HepG2 (cell line): ENCODE data around the gene DNAAF3. TPM values are rescaled to one million over a fixed set of nuclear protein-coding genes. Genes with fewer than 3 reads are reported as not detected.

Experiments used
- ARNT ChIP-seq: fragments of 450-650 bp; IDR thresholded peaks from 2 replicates; pipeline ENCODE4 v1.6.1; 2017
- DMAP1 ChIP-seq: IDR thresholded peaks from 2 replicates; pipeline ENCODE4 v1.6.1; 2016
- FIP1L1 ChIP-seq: fragments of 200-400 bp; formaldehyde crosslinking; IDR thresholded peaks from 2 replicates; pipeline ENCODE4 v1.6.1; 2018; ENCODE audit warnings: low read depth, mild to moderate bottlenecking, low read length, moderate library complexity, borderline replicate concordance; ENCODE audit not compliant: insufficient read depth
- GATAD1 ChIP-seq: IDR thresholded peaks from 2 replicates; pipeline ENCODE4 v1.6.1; 2016; ENCODE audit warnings: missing genetic modification reagents, missing compliant biosample characterization
- HNF4G ChIP-seq, 2 experiments: sonication (generic) in 1 of 2; formaldehyde crosslinking in 1 of 2; IDR thresholded peaks; 2 replicates each; pipeline versions ENCODE4 v1.4.0 to v1.6.1; 2011 to 2020; ENCODE audit warnings: borderline replicate concordance in 2 of 2, low read depth in 2 of 2, mild to moderate bottlenecking in 2 of 2, low read length in 1 of 2, missing genetic modification reagents in 1 of 2, moderate library complexity in 1 of 2
- HOXA9 ChIP-seq: sonication (generic); formaldehyde crosslinking; IDR thresholded peaks from 2 replicates; pipeline ENCODE4 v1.8.1; 2022; ENCODE audit warnings: missing genetic modification reagents, mild to moderate bottlenecking, moderate library complexity, borderline replicate concordance
- MAF1 ChIP-seq: sonication (generic); formaldehyde crosslinking; IDR thresholded peaks from 2 replicates; pipeline ENCODE4 v1.5.0; 2020; ENCODE audit warnings: missing genetic modification reagents, borderline replicate concordance
- MTA3 ChIP-seq: sonication (generic); formaldehyde crosslinking; IDR thresholded peaks from 2 replicates; pipeline ENCODE4 v1.4.0; 2020; ENCODE audit warnings: missing genetic modification reagents
- NPAS2 ChIP-seq: sonication (generic); formaldehyde crosslinking; IDR thresholded peaks from 2 replicates; pipeline ENCODE4 v1.8.0; 2022; ENCODE audit warnings: mild to moderate bottlenecking, missing genetic modification reagents, borderline replicate concordance
- POLR2A ChIP-seq, 2 experiments: IDR thresholded peaks; 2 replicates each; pipeline ENCODE4 v1.6.1; 2011; ENCODE audit warnings: low read depth in 2 of 2, low read length in 2 of 2, mild to moderate bottlenecking in 1 of 2, moderate library complexity in 1 of 2; ENCODE audit not compliant: insufficient read depth in 1 of 2
- REXO4 ChIP-seq: sonication (generic); formaldehyde crosslinking; IDR thresholded peaks from 2 replicates; pipeline ENCODE4 v1.8.0; 2022; ENCODE audit warnings: missing genetic modification reagents, mild to moderate bottlenecking, borderline replicate concordance
- SMYD3 ChIP-seq: sonication (generic); formaldehyde crosslinking; IDR thresholded peaks from 2 replicates; pipeline ENCODE4 v1.8.1; 2023; ENCODE audit warnings: mild to moderate bottlenecking, missing genetic modification reagents
- SRSF1 ChIP-seq: fragments of 200-400 bp; formaldehyde crosslinking; optimal IDR thresholded peaks from 2 replicates; pipeline ENCODE3; 2017; ENCODE audit warnings: mild to moderate bottlenecking, low read depth, low read length, moderate library complexity
- TBX2 ChIP-seq: sonication (generic); formaldehyde crosslinking; IDR thresholded peaks from 2 replicates; pipeline ENCODE4 v1.5.0; 2020; ENCODE audit warnings: missing genetic modification reagents, mild to moderate bottlenecking, borderline replicate concordance
- TOPORS ChIP-seq: sonication (generic); formaldehyde crosslinking; IDR thresholded peaks from 2 replicates; pipeline ENCODE4 v1.8.0; 2023; ENCODE audit warnings: mild to moderate bottlenecking, missing genetic modification reagents
- ZNF264 ChIP-seq: sonication (generic); formaldehyde crosslinking; IDR thresholded peaks from 2 replicates; pipeline ENCODE4 v1.4.0; 2020; ENCODE audit warnings: missing genetic modification reagents
- ZNF282 ChIP-seq: fragments of 450-650 bp; IDR thresholded peaks from 2 replicates; pipeline ENCODE4 v1.6.1; 2018; ENCODE audit not compliant: partially characterized antibody
- ZNF446 ChIP-seq: sonication (generic); formaldehyde crosslinking; IDR thresholded peaks from 2 replicates; pipeline ENCODE4 v1.5.0; 2020; ENCODE audit warnings: mild to moderate bottlenecking, missing genetic modification reagents
- ZNF556 ChIP-seq: sonication (generic); formaldehyde crosslinking; IDR thresholded peaks from 2 replicates; pipeline ENCODE4 v1.4.0; 2020; ENCODE audit warnings: mild to moderate bottlenecking, missing genetic modification reagents, borderline replicate concordance
- ZNF570 ChIP-seq: sonication (generic); formaldehyde crosslinking; IDR thresholded peaks from 2 replicates; pipeline ENCODE4 v1.4.0; 2020; ENCODE audit warnings: mild to moderate bottlenecking, missing genetic modification reagents, borderline replicate concordance
- ZNF75D ChIP-seq: sonication (generic); formaldehyde crosslinking; IDR thresholded peaks from 2 replicates; pipeline ENCODE4 v1.8.1; 2023; ENCODE audit warnings: missing genetic modification reagents, mild to moderate bottlenecking, borderline replicate concordance
- ZSCAN9 ChIP-seq: IDR thresholded peaks from 2 replicates; pipeline ENCODE4 v1.6.1; 2016; ENCODE audit warnings: borderline replicate concordance
- polyA plus RNA-seq, 8 experiments: library from polyadenylated mRNA; depleted of rRNA in 3 of 8; stranded (reverse) in 7 of 8; unstranded in 1 of 8; fragments of >200 nt; fragmentation: Illumina TruSeq in 4 of 8; extraction: Trizol in 4 of 8; gene quantifications; 2 replicates each; pipeline versions ENCODE4 v1.2.1 to v1.2.3, GENCODE V29; 2011 to 2016; ENCODE audit warnings: low read depth in 4 of 8, missing spikeins in 1 of 8, mixed read lengths in 1 of 8; ENCODE audit not compliant: insufficient read depth in 1 of 8
- total RNA-seq, 5 experiments: library from RNA; depleted of rRNA; stranded (reverse); fragments of >200 nt; fragmentation: Illumina TruSeq; extraction: Trizol; gene quantifications; 2 replicates each; pipeline ENCODE4 v1.2.3, GENCODE V29; 2016; ENCODE audit warnings: low read depth in 1 of 5
- TF ChIP-seq, protein P1 (sequence below): sonication (generic); formaldehyde crosslinking; IDR thresholded peaks from 2 replicates; pipeline ENCODE4 v1.4.0; 2020; ENCODE audit warnings: missing genetic modification reagents
- TF ChIP-seq, protein P2 (sequence below): sonication (generic); formaldehyde crosslinking; IDR thresholded peaks from 2 replicates; pipeline ENCODE4 v1.4.0; 2020; ENCODE audit warnings: missing genetic modification reagents, borderline replicate concordance

Gene DNAAF3
- total and polyA plus RNA-seq, 2 of the 13 experiments (the other 11 are each of a cell fraction or from before 2014, with no cell fraction given), result 0.30 to 0.40 TPM

DNA sequence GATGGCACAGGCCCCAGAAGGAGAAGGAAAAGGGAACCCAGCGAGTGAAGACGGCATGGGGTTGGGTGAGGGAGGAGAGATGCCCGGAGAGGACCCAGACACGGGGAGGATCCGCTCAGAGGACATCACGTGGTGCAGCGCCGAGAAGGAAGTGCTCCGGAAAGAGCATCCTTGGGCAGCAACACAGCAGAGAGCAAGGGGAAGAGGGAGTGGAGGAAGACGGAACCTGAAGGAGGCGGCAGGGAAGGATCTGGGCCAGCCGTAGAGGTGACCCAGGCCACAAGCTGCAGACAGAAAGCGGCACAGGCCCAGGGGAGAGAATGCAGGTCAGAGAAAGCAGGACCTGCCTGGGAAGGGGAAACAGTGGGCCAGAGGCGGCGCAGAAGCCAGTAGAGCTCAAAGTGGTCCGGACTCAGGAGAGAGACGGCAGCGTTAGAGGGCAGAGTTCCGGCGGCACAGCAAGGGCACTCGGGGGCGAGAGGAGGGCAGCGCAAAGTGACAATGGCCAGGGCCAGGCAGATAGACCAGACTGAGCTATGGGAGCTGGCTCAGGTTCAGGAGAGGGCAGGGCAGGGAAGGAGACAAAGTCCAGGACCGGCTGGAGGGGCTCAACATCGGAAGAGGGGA is 50.1 kb downstream of the DNAAF3 start (continued):
- TF ChIP-seq NPAS2 (CRISPR knock-in tag) (no peak), SRSF1 (peak; percentile 41), HNF4G (IDR thresholded peaks at IDR 0.05; ENCODE audit: borderline replicate concordance, low read depth, low read length) (0 out of 2 replicates have a peak, but pooled peaks have one; percentile 3), HNF4G (CRISPR knock-in tag; IDR thresholded peaks at IDR 0.05; ENCODE audit: borderline replicate concordance, low read depth) (0 out of 2 replicates have a peak, but pooled peaks have one; percentile 8), ZNF446 (CRISPR knock-in tag) (no peak), ZNF75D (no peak), TBX2 (CRISPR knock-in tag) (no peak), MTA3 (CRISPR knock-in tag) (no peak), SMYD3 (CRISPR knock-in tag) (no peak), ZNF570 (CRISPR knock-in tag) (0 out of 2 replicates have a peak, but pooled peaks have one; percentile 69), ZNF556 (CRISPR knock-in tag) (peak; percentile 60; the same call in 1 of the 2 replicates), DMAP1 (CRISPR knock-in tag) (no peak), ARNT (no peak), TOPORS (CRISPR knock-in tag) (no peak), FIP1L1 (no peak), HOXA9 (CRISPR knock-in tag) (no peak), POLR2A (IDR thresholded peaks at IDR 0.05; ENCODE audit: insufficient read depth in 1 of 2, low read depth in 2 of 2, low read length in 2 of 2) (no peak), ZNF282 (no peak), MAF1 (CRISPR knock-in tag) (no peak), GATAD1 (CRISPR knock-in tag) (no peak), REXO4 (CRISPR knock-in tag) (no peak), ZNF264 (CRISPR knock-in tag) (no peak), ZSCAN9 (CRISPR knock-in tag) (no peak)
- TF ChIP-seq, protein P1, sequence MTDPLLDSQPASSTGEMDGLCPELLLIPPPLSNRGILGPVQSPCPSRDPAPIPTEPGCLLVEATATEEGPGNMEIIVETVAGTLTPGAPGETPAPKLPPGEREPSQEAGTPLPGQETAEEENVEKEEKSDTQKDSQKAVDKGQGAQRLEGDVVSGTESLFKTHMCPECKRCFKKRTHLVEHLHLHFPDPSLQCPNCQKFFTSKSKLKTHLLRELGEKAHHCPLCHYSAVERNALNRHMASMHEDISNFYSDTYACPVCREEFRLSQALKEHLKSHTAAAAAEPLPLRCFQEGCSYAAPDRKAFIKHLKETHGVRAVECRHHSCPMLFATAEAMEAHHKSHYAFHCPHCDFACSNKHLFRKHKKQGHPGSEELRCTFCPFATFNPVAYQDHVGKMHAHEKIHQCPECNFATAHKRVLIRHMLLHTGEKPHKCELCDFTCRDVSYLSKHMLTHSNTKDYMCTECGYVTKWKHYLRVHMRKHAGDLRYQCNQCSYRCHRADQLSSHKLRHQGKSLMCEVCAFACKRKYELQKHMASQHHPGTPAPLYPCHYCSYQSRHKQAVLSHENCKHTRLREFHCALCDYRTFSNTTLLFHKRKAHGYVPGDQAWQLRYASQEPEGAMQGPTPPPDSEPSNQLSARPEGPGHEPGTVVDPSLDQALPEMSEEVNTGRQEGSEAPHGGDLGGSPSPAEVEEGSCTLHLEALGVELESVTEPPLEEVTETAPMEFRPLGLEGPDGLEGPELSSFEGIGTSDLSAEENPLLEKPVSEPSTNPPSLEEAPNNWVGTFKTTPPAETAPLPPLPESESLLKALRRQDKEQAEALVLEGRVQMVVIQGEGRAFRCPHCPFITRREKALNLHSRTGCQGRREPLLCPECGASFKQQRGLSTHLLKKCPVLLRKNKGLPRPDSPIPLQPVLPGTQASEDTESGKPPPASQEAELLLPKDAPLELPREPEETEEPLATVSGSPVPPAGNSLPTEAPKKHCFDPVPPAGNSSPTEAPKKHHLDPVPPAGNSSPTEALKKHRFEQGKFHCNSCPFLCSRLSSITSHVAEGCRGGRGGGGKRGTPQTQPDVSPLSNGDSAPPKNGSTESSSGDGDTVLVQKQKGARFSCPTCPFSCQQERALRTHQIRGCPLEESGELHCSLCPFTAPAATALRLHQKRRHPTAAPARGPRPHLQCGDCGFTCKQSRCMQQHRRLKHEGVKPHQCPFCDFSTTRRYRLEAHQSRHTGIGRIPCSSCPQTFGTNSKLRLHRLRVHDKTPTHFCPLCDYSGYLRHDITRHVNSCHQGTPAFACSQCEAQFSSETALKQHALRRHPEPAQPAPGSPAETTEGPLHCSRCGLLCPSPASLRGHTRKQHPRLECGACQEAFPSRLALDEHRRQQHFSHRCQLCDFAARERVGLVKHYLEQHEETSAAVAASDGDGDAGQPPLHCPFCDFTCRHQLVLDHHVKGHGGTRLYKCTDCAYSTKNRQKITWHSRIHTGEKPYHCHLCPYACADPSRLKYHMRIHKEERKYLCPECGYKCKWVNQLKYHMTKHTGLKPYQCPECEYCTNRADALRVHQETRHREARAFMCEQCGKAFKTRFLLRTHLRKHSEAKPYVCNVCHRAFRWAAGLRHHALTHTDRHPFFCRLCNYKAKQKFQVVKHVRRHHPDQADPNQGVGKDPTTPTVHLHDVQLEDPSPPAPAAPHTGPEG (CRISPR knock-in tag), result no peak
- TF ChIP-seq, protein P2, sequence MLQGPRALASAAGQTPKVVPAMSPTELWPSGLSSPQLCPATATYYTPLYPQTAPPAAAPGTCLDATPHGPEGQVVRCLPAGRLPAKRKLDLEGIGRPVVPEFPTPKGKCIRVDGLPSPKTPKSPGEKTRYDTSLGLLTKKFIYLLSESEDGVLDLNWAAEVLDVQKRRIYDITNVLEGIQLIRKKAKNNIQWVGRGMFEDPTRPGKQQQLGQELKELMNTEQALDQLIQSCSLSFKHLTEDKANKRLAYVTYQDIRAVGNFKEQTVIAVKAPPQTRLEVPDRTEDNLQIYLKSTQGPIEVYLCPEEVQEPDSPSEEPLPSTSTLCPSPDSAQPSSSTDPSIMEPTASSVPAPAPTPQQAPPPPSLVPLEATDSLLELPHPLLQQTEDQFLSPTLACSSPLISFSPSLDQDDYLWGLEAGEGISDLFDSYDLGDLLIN (CRISPR knock-in tag), result no peak
